Mammary epithelial cell (primary cell): Measurements from ENCODE around the gene PLA2G10.

ENCODE experiments used
- EZH2 ChIP-seq: IDR thresholded peaks from 2 replicates; pipeline ENCODE4 v1.6.1; 2012; ENCODE audit warnings: low read length, inconsistent platforms, borderline replicate concordance
- TF ChIP-seq, protein P1 (sequence below), 2 donors: IDR thresholded peaks in 1 of 2; conservative IDR thresholded peaks in 1 of 2; 2 replicates each; pipeline ENCODE4 v1.5.1; 2011 to 2012; ENCODE audit warnings: inconsistent platforms in 2 of 2, low read length in 2 of 2, mild to moderate bottlenecking in 2 of 2, control low read depth in 1 of 2, low read depth in 1 of 2; ENCODE audit not compliant: insufficient read depth in 1 of 2; ENCODE audit errors: extremely low read depth in 1 of 2

DNA sequence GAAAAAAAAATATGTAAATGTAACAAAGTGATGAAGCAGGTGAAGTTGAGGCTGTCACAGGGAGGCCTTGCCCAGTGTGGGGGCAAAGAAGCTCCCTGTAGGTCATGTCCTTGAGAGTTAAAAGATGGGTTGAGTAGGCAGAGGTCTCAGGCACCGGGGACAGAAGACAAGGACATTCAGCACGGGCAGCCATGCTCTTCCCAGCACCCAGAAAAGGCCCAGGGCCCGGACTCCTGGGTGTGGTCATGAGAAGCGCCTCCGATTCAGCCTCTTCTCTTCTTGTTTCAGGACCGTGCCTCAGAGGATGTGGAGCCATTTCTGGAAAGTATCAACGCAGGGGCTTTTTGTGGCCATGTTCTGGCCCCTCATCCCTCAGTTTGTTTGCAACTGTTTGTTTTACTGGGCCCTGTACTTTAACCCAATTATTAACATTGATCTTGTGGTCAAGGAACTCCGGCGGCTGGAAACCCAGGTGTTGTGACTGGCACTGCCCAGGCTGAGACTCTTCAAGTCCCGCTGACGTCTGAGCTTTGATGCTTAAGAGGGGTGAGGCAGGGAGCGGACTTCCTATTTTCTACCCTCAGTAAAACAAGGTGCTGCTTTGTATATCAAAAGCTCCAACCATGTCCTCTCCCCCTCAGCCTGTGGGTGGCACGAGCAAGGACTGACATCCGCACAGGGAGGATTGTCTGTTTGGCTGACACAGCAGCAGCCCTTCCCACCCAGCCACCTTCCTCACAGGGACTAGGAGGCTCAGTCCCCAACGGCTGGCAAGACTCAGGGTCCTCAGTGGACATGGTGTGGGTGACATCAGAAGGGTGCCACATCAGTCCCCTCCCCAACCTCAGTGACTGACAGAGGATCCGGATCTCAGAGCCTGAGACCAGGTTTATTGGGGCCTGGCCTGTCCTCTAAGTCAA lies 26.5 kb downstream of the PLA2G10 start:
- no peak for TF ChIP-seq EZH2
- TF ChIP-seq, protein P1, sequence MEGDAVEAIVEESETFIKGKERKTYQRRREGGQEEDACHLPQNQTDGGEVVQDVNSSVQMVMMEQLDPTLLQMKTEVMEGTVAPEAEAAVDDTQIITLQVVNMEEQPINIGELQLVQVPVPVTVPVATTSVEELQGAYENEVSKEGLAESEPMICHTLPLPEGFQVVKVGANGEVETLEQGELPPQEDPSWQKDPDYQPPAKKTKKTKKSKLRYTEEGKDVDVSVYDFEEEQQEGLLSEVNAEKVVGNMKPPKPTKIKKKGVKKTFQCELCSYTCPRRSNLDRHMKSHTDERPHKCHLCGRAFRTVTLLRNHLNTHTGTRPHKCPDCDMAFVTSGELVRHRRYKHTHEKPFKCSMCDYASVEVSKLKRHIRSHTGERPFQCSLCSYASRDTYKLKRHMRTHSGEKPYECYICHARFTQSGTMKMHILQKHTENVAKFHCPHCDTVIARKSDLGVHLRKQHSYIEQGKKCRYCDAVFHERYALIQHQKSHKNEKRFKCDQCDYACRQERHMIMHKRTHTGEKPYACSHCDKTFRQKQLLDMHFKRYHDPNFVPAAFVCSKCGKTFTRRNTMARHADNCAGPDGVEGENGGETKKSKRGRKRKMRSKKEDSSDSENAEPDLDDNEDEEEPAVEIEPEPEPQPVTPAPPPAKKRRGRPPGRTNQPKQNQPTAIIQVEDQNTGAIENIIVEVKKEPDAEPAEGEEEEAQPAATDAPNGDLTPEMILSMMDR (conservative IDR thresholded peaks at IDR 0.05 in 1 of 2, IDR thresholded peaks at IDR 0.05 in 1 of 2; ENCODE audit: extremely low read depth in 1 of 2, insufficient read depth in 1 of 2, low read depth in 1 of 2, low read length in 2 of 2), result no peak
